Measurements from ENCODE around the gene KCNE2.

Gene KCNE2

GRCh38 chr21:34344584-34344983 is 19.2 kb upstream of the KCNE2 start:
- no peaks in the 10 kb centered on the region for H3K9me3 ChIP-seq (ENCODE audit: insufficient read depth, low read depth, low read length)
- no peak overlapping the region for H3K14ac ChIP-seq (ENCODE audit: low read length)
- H3K4me1 ChIP-seq (ENCODE audit: control insufficient read depth in 1 of 2, insufficient read depth in 2 of 2, low read length in 2 of 2) = no peaks in the 10 kb centered on the region
- H4K91ac ChIP-seq (ENCODE audit: low read depth, low read length) = no peak overlapping the region
- H3K79me2 ChIP-seq (ENCODE audit: control insufficient read depth, insufficient read depth, low read length, poor library complexity) = no peaks in the 10 kb centered on the region
- no peak overlapping the region for H3K27ac ChIP-seq (ENCODE audit: low read depth, low read length)
- H2AK5ac ChIP-seq (ENCODE audit: low read length) = no peak overlapping the region
- H3K27me3 ChIP-seq (ENCODE audit: insufficient read depth, low read length) = no peaks in the 10 kb centered on the region
- no peak overlapping the region for H2BK120ac ChIP-seq (ENCODE audit: insufficient read depth, low read length, poor library complexity)
- H3K4me3 ChIP-seq (ENCODE audit: low read depth, low read length) = no peak overlapping the region
- no peak overlapping the region for H2AFZ ChIP-seq (ENCODE audit: insufficient read depth, low read length, poor library complexity)
- no CpG with 5 or more reads among the region's 5 CpGs for WGBS (ENCODE audit: extremely low coverage, insufficient coverage, insufficient read length)
- H2BK5ac ChIP-seq (ENCODE audit: low read depth, low read length, poor library complexity) = no peak overlapping the region
- H3K9ac ChIP-seq (ENCODE audit: low read length) = no peak overlapping the region
- H2BK12ac ChIP-seq (ENCODE audit: low read length) = no peak overlapping the region
- H3K4ac ChIP-seq (ENCODE audit: low read depth, low read length) = no peak overlapping the region
- H4K8ac ChIP-seq (ENCODE audit: low read depth, low read length) = no peak overlapping the region
- no peaks in the 10 kb centered on the region for H3K79me1 ChIP-seq (ENCODE audit: low read length)
- no peak overlapping the region for H3K18ac ChIP-seq (ENCODE audit: low read length)
- DNase-seq = no peak
- H4K12ac ChIP-seq (ENCODE audit: low read depth, low read length) = no peak overlapping the region
- H3K23ac ChIP-seq (ENCODE audit: low read length) = no peak overlapping the region
- no peaks in the 10 kb centered on the region for H3K36me3 ChIP-seq (ENCODE audit: control insufficient read depth in 1 of 2, insufficient read depth in 2 of 2, low read length in 2 of 2)
- H3K4me2 ChIP-seq (ENCODE audit: low read length) = no peak overlapping the region

- H3K14ac ChIP-seq (ENCODE audit: low read length) = no peak overlapping the region
- DNase-seq = no peak
- H2BK120ac ChIP-seq (ENCODE audit: insufficient read depth, low read length, poor library complexity) = no peak overlapping the region
- no peaks in the 10 kb centered on the region for H3K4me1 ChIP-seq (ENCODE audit: control insufficient read depth in 1 of 2, insufficient read depth in 2 of 2, low read length in 2 of 2)
- H3K27ac ChIP-seq (ENCODE audit: low read depth, low read length) = no peak overlapping the region
- no CpG with 5 or more reads among the region's 15 CpGs for WGBS (ENCODE audit: extremely low coverage, insufficient coverage, insufficient read length)
- H3K4me2 ChIP-seq (ENCODE audit: low read length) = no peak overlapping the region
- H4K8ac ChIP-seq (ENCODE audit: low read depth, low read length) = no peak overlapping the region
- H3K9me3 ChIP-seq (ENCODE audit: insufficient read depth, low read depth, low read length) = no peaks in the 10 kb centered on the region
- no peak overlapping the region for H2BK5ac ChIP-seq (ENCODE audit: low read depth, low read length, poor library complexity)
- no peaks in the 10 kb centered on the region for H3K79me2 ChIP-seq (ENCODE audit: control insufficient read depth, insufficient read depth, low read length, poor library complexity)
- no peak overlapping the region for H4K12ac ChIP-seq (ENCODE audit: low read depth, low read length)
- H4K91ac ChIP-seq (ENCODE audit: low read depth, low read length) = no peak overlapping the region
- no peak overlapping the region for H3K4ac ChIP-seq (ENCODE audit: low read depth, low read length)
- H3K79me1 ChIP-seq (ENCODE audit: low read length) = no peaks in the 10 kb centered on the region
- no peak overlapping the region for H2AFZ ChIP-seq (ENCODE audit: insufficient read depth, low read length, poor library complexity)
- H2AK5ac ChIP-seq (ENCODE audit: low read length) = no peak overlapping the region
- no peaks in the 10 kb centered on the region for H3K36me3 ChIP-seq (ENCODE audit: control insufficient read depth in 1 of 2, insufficient read depth in 2 of 2, low read length in 2 of 2)
- no peak overlapping the region for H3K23ac ChIP-seq (ENCODE audit: low read length)
- no peak overlapping the region for H3K18ac ChIP-seq (ENCODE audit: low read length)
- no peak overlapping the region for H2BK12ac ChIP-seq (ENCODE audit: low read length)
- H3K27me3 ChIP-seq (ENCODE audit: insufficient read depth, low read length) = no peaks in the 10 kb centered on the region
- no peak overlapping the region for H3K9ac ChIP-seq (ENCODE audit: low read length)
- H3K4me3 ChIP-seq (ENCODE audit: low read depth, low read length) = no peak overlapping the region
Observed at GRCh38 chr21:34345091-34345871, 18.5 kb upstream of the KCNE2 start.

GRCh38 chr21:34345892-34346291 is 17.9 kb upstream of the KCNE2 start:
- H3K36me3 ChIP-seq (ENCODE audit: control insufficient read depth in 1 of 2, insufficient read depth in 2 of 2, low read length in 2 of 2) = no peaks in the 10 kb centered on the region
- H3K14ac ChIP-seq (ENCODE audit: low read length) = no peak overlapping the region
- no peak overlapping the region for H2AK5ac ChIP-seq (ENCODE audit: low read length)
- WGBS (ENCODE audit: extremely low coverage, insufficient coverage, insufficient read length) = no CpG with 5 or more reads among the region's 10 CpGs
- H3K4ac ChIP-seq (ENCODE audit: low read depth, low read length) = no peak overlapping the region
- H3K9ac ChIP-seq (ENCODE audit: low read length) = no peak overlapping the region
- H4K12ac ChIP-seq (ENCODE audit: low read depth, low read length) = no peak overlapping the region
- no peak overlapping the region for H3K4me3 ChIP-seq (ENCODE audit: low read depth, low read length)
- DNase-seq = no peak
- H3K23ac ChIP-seq (ENCODE audit: low read length) = no peak overlapping the region
- H3K79me2 ChIP-seq (ENCODE audit: control insufficient read depth, insufficient read depth, low read length, poor library complexity) = no peaks in the 10 kb centered on the region
- H3K27ac ChIP-seq (ENCODE audit: low read depth, low read length) = no peak overlapping the region
- no peak overlapping the region for H2BK5ac ChIP-seq (ENCODE audit: low read depth, low read length, poor library complexity)
- H3K18ac ChIP-seq (ENCODE audit: low read length) = no peak overlapping the region
- H3K79me1 ChIP-seq (ENCODE audit: low read length) = no peaks in the 10 kb centered on the region
- H2BK12ac ChIP-seq (ENCODE audit: low read length) = no peak overlapping the region
- no peaks in the 10 kb centered on the region for H3K9me3 ChIP-seq (ENCODE audit: insufficient read depth, low read depth, low read length)
- H2AFZ ChIP-seq (ENCODE audit: insufficient read depth, low read length, poor library complexity) = no peak overlapping the region
- no peak overlapping the region for H4K8ac ChIP-seq (ENCODE audit: low read depth, low read length)
- H3K4me2 ChIP-seq (ENCODE audit: low read length) = no peak overlapping the region
- H4K91ac ChIP-seq (ENCODE audit: low read depth, low read length) = no peak overlapping the region
- H3K27me3 ChIP-seq (ENCODE audit: insufficient read depth, low read length) = no peaks in the 10 kb centered on the region
- H2BK120ac ChIP-seq (ENCODE audit: insufficient read depth, low read length, poor library complexity) = no peak overlapping the region
- no peaks in the 10 kb centered on the region for H3K4me1 ChIP-seq (ENCODE audit: control insufficient read depth in 1 of 2, insufficient read depth in 2 of 2, low read length in 2 of 2)

- no peak overlapping the region for H2AK5ac ChIP-seq (ENCODE audit: low read length)
- no peak overlapping the region for H3K14ac ChIP-seq (ENCODE audit: low read length)
- no peaks in the 10 kb centered on the region for H3K4me1 ChIP-seq (ENCODE audit: control insufficient read depth in 1 of 2, insufficient read depth in 2 of 2, low read length in 2 of 2)
- H4K8ac ChIP-seq (ENCODE audit: low read depth, low read length) = no peak overlapping the region
- H3K4me3 ChIP-seq (ENCODE audit: low read depth, low read length) = no peak overlapping the region
- no peak overlapping the region for H2BK5ac ChIP-seq (ENCODE audit: low read depth, low read length, poor library complexity)
- no peak overlapping the region for H3K9ac ChIP-seq (ENCODE audit: low read length)
- no peak overlapping the region for H2BK120ac ChIP-seq (ENCODE audit: insufficient read depth, low read length, poor library complexity)
- no CpG with 5 or more reads among the region's 5 CpGs for WGBS (ENCODE audit: extremely low coverage, insufficient coverage, insufficient read length)
- H4K91ac ChIP-seq (ENCODE audit: low read depth, low read length) = no peak overlapping the region
- no peaks in the 10 kb centered on the region for H3K9me3 ChIP-seq (ENCODE audit: insufficient read depth, low read depth, low read length)
- no peak overlapping the region for H3K23ac ChIP-seq (ENCODE audit: low read length)
- H3K4me2 ChIP-seq (ENCODE audit: low read length) = no peak overlapping the region
- H3K79me2 ChIP-seq (ENCODE audit: control insufficient read depth, insufficient read depth, low read length, poor library complexity) = no peaks in the 10 kb centered on the region
- H3K36me3 ChIP-seq (ENCODE audit: control insufficient read depth in 1 of 2, insufficient read depth in 2 of 2, low read length in 2 of 2) = no peaks in the 10 kb centered on the region
- no peak for DNase-seq
- no peak overlapping the region for H2AFZ ChIP-seq (ENCODE audit: insufficient read depth, low read length, poor library complexity)
- H3K4ac ChIP-seq (ENCODE audit: low read depth, low read length) = no peak overlapping the region
- H3K18ac ChIP-seq (ENCODE audit: low read length) = no peak overlapping the region
- no peaks in the 10 kb centered on the region for H3K27me3 ChIP-seq (ENCODE audit: insufficient read depth, low read length)
- no peak overlapping the region for H2BK12ac ChIP-seq (ENCODE audit: low read length)
- no peak overlapping the region for H3K27ac ChIP-seq (ENCODE audit: low read depth, low read length)
- no peak overlapping the region for H4K12ac ChIP-seq (ENCODE audit: low read depth, low read length)
- H3K79me1 ChIP-seq (ENCODE audit: low read length) = no peaks in the 10 kb centered on the region
Observed at GRCh38 chr21:34348890-34349519, 14.8 kb upstream of the KCNE2 start.
